SK-N-SH (cell line): Measurements from ENCODE around the gene CPEB3. TPM values are rescaled to one million over a fixed set of nuclear protein-coding genes. Genes with fewer than 3 reads are reported as not detected.

Source experiments
- CTCF ChIA-PET: fragments of 300-600, 350-600 bp; formaldehyde crosslinking; extraction: SDS; loops from one replicate; lab custom pipeline; 2021; lab: Yijun Ruan, JAX
- POLR2A ChIA-PET: fragments of 350-600 bp; sonication (Branson Sonifier 250); formaldehyde crosslinking; extraction: SDS; loops from one replicate; lab custom pipeline; 2020; ENCODE audit warnings: antibody characterized with exemption, inconsistent platforms; lab: Yijun Ruan, JAX
- DNase-seq: peaks from one replicate; pipeline ENCODE4 v3.0.0; 2012
- H2AFZ ChIP-seq: fragments of 200-600 bp; sonication (generic); 2 replicates; pipeline ENCODE4 v1.8.1; 2016; ENCODE audit warnings: antibody characterized with exemption, mild to moderate bottlenecking, low read depth
- H3F3A ChIP-seq: fragments of 200-600 bp; sonication (generic); replicated peaks from 2 replicates; pipeline ENCODE3; 2016; ENCODE audit warnings: antibody characterized with exemption, mild to moderate bottlenecking; ENCODE audit not compliant: insufficient read depth
- H3K27ac ChIP-seq, 2 experiments: fragments of 200-500 bp in 1 of 2; fragments of 200-600 bp in 1 of 2; sonication (Bioruptor generic) in 1 of 2; sonication (generic), shearing (Covaris generic) in 1 of 2; 2 replicates each; pipeline versions ENCODE4 v1.5.1 to v1.6.1; 2014 to 2016; ENCODE audit warnings: low read depth in 2 of 2, inconsistent platforms in 1 of 2, low read length in 1 of 2, mild to moderate bottlenecking in 1 of 2, mixed read lengths in 1 of 2
- H3K27me3 ChIP-seq: fragments of 200-600 bp; sonication (generic), shearing (Covaris generic); 2 replicates; pipeline ENCODE4 v1.6.1; 2016; ENCODE audit warnings: mixed run types; ENCODE audit not compliant: insufficient read depth
- H3K36me3 ChIP-seq, 2 experiments: fragments of 200-500 bp in 1 of 2; fragments of 200-600 bp in 1 of 2; sonication (Bioruptor generic) in 1 of 2; sonication (generic) in 1 of 2; replicated peaks in 1 of 2; 2 replicates each; pipeline versions ENCODE3 to v1.5.1; 2014 to 2016; ENCODE audit warnings: low read length in 1 of 2, mild to moderate bottlenecking in 1 of 2; ENCODE audit not compliant: insufficient read depth in 2 of 2, control insufficient read depth in 1 of 2
- H3K4me1 ChIP-seq, 2 experiments: fragments of 200-500 bp in 1 of 2; fragments of 200-600 bp in 1 of 2; sonication (Bioruptor generic) in 1 of 2; sonication (generic), shearing (Covaris generic) in 1 of 2; 2 replicates each; pipeline versions ENCODE4 v1.5.1 to v1.6.1; 2014 to 2016; ENCODE audit warnings: low read depth in 1 of 2, low read length in 1 of 2, mixed run types in 1 of 2; ENCODE audit not compliant: insufficient read depth in 2 of 2, control insufficient read depth in 1 of 2
- H3K4me2 ChIP-seq: fragments of 200-600 bp; sonication (generic), shearing (Covaris generic); 2 replicates; pipeline ENCODE4 v1.6.1; 2017; ENCODE audit warnings: mixed run types
- H3K4me3 ChIP-seq, 2 experiments: fragments of 200-500 bp in 1 of 2; fragments of 200-600 bp in 1 of 2; sonication (Bioruptor generic) in 1 of 2; sonication (generic), shearing (Covaris generic) in 1 of 2; 2 replicates each; pipeline versions ENCODE4 v1.5.1 to v1.8.1; 2014 to 2016; ENCODE audit warnings: low read depth in 2 of 2, inconsistent platforms in 1 of 2, low read length in 1 of 2, mild to moderate bottlenecking in 1 of 2, mixed read lengths in 1 of 2, moderate library complexity in 1 of 2
- H3K79me2 ChIP-seq: fragments of 200-600 bp; sonication (generic); 2 replicates; pipeline ENCODE4 v1.8.1; 2017; ENCODE audit warnings: mild to moderate bottlenecking; ENCODE audit not compliant: insufficient read depth
- H3K9ac ChIP-seq: fragments of 200-600 bp; sonication (generic); 2 replicates; pipeline ENCODE4 v1.6.1; 2017; ENCODE audit warnings: mixed run types
- H3K9me2 ChIP-seq: fragments of 200-600 bp; sonication (generic); 2 replicates; pipeline ENCODE4 v1.6.1; 2017; ENCODE audit warnings: mixed run types
- H3K9me3 ChIP-seq: fragments of 200-600 bp; sonication (generic); 2 replicates; pipeline ENCODE4 v1.6.1; 2017; ENCODE audit warnings: mixed run types, mild to moderate bottlenecking, moderate library complexity
- H4K20me1 ChIP-seq: fragments of 200-600 bp; sonication (generic); 2 replicates; pipeline ENCODE4 v1.6.1; 2017; ENCODE audit warnings: mild to moderate bottlenecking, mixed run types; ENCODE audit not compliant: insufficient read depth
- FOSL2 ChIP-seq: IDR thresholded peaks from 2 replicates; pipeline ENCODE4 v1.4.0; 2012; ENCODE audit warnings: low read depth, mild to moderate bottlenecking, moderate library complexity, borderline replicate concordance
- JUND ChIP-seq: IDR thresholded peaks from 2 replicates; pipeline ENCODE4 v1.4.0; 2012
- RAD21 ChIP-seq: IDR thresholded peaks from 2 replicates; pipeline ENCODE4 v1.6.1; 2012; ENCODE audit warnings: mild to moderate bottlenecking, low read length
- RCOR1 ChIP-seq: fragments of 150-350 bp; IDR thresholded peaks from 2 replicates; pipeline ENCODE4 v1.6.1; 2017; ENCODE audit warnings: antibody characterized with exemption, low read length
- RFX5 ChIP-seq: IDR thresholded peaks from 2 replicates; pipeline ENCODE4 v1.6.1; 2012; ENCODE audit warnings: mild to moderate bottlenecking, improper control_type of control experiment, low read length
- RXRA ChIP-seq: IDR thresholded peaks from 2 replicates; pipeline ENCODE4 v1.4.0; 2012; ENCODE audit warnings: low read depth, mild to moderate bottlenecking, borderline replicate concordance
- SMC3 ChIP-seq: IDR thresholded peaks from 2 replicates; pipeline ENCODE4 v1.6.1; 2012; ENCODE audit warnings: low read depth, low read length, improper control_type of control experiment
- TAF1 ChIP-seq: IDR thresholded peaks from 2 replicates; pipeline ENCODE4 v1.6.1; 2012; ENCODE audit warnings: low read depth, mild to moderate bottlenecking, low read length, moderate library complexity, borderline replicate concordance
- TCF12 ChIP-seq: IDR thresholded peaks from 2 replicates; pipeline ENCODE4 v1.4.0; 2012
- TEAD4 ChIP-seq: IDR thresholded peaks from 2 replicates; pipeline ENCODE4 v1.4.0; 2012; ENCODE audit warnings: mild to moderate bottlenecking, borderline replicate concordance; ENCODE audit not compliant: insufficient read depth
- WGBS: methylation state at CpG from one replicate; pipeline ENCODE4 v1.1.6; 2017; ENCODE audit warnings: low lambda C conversion rate; 5-methylcytosine and 5-hydroxymethylcytosine counted together
- polyA plus RNA-seq, 3 experiments: library from polyadenylated mRNA; depleted of rRNA; stranded (reverse); fragments of >200 nt; gene quantifications; 2 replicates each; pipeline ENCODE4 v1.2.3, GENCODE V29; 2012
- TF ChIP-seq, protein P1 (sequence below): IDR thresholded peaks from 2 replicates; pipeline ENCODE4; 2012
- TF ChIP-seq, protein P2 (sequence below): IDR thresholded peaks from 2 replicates; pipeline ENCODE4 v1.4.0; 2012; ENCODE audit warnings: low read depth, borderline replicate concordance
- TF ChIP-seq, protein P3 (sequence below): fragments of 200-600 bp; sonication (generic); IDR thresholded peaks from 2 replicates; pipeline ENCODE4 v1.6.1; 2017; ENCODE audit warnings: antibody characterized with exemption, mild to moderate bottlenecking, moderate library complexity
- TF ChIP-seq, protein P4 (sequence below): IDR thresholded peaks from 2 replicates; pipeline ENCODE4 v1.6.1; 2012; ENCODE audit warnings: mild to moderate bottlenecking, low read depth, low read length, moderate library complexity
- TF ChIP-seq, protein P5 (sequence below): fragments of 150-350 bp; IDR thresholded peaks from 2 replicates; pipeline ENCODE4 v1.6.1; 2017; ENCODE audit warnings: antibody characterized with exemption, low read length, low read depth, borderline replicate concordance

The CPEB3 gene
- polyA plus RNA-seq, 1 of the 3 experiments (the other 2 are of a cell fraction): 0.36 TPM

DNA sequence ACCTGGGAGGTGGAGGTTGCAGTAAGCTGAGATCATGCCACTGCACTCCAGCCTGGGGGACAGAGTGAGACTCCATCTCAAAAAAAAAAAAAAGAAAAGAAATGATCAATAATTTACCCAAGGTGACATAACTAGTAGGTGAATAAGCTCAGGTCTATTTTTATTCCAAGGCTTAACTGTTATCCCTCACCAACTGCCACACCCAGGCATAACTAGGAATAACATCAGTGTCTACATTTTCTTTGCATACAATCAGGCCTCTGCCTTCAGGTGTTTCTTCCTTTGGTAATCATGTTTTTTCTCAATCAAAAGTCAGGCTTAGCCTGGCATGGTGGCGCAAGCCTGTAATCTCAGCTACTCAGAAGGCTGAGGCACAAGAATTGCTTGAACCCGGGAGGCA, 26.6 kb downstream of the CPEB3 start:
- POLR2A ChIA-PET: no interaction called here

DNA sequence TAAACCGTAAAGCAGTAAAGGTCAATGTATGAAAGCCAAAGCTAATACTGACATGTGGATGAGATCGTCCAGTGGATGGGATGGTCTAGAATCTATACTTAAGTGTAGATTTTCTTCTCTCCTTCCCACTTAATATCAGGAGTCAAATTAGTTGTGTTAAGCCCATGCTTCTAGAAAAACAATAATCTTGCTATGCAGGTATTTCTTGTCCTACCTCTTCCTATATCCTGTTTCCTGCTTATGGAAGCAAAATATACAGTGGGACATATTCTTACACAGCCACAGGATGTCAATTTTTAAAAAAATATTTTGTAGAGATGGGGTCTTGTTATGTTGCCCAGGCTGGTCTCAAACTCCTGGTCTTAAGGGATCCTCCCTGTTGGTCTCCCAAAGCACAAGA, 27.5 kb downstream of the CPEB3 start:
- Histone ChIP-seq H2AFZ (no peak overlapping the region), H3K9me2 (no peaks in the 10 kb centered on the region), H3K27ac (no peak overlapping the region), H3K9me3 (no peaks in the 10 kb centered on the region), H3K79me2 (no peaks in the 10 kb centered on the region), H4K20me1 (no peaks in the 10 kb centered on the region), H3K4me1 (no peaks in the 10 kb centered on the region), H3K9ac (no peak overlapping the region), H3K27me3 (no peaks in the 10 kb centered on the region), H3K36me3 (no peaks in the 10 kb centered on the region)
- 96% methylated on average over 2 of the region's 2 CpGs for WGBS
- POLR2A ChIA-PET: no interaction called here
- DNase-seq: no peak
- CTCF ChIA-PET: no interaction called here
- TF ChIP-seq, protein P1, sequence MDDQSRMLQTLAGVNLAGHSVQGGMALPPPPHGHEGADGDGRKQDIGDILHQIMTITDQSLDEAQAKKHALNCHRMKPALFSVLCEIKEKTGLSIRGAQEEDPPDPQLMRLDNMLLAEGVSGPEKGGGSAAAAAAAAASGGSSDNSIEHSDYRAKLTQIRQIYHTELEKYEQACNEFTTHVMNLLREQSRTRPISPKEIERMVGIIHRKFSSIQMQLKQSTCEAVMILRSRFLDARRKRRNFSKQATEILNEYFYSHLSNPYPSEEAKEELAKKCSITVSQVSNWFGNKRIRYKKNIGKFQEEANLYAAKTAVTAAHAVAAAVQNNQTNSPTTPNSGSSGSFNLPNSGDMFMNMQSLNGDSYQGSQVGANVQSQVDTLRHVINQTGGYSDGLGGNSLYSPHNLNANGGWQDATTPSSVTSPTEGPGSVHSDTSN: no peak
- TF ChIP-seq, protein P2, sequence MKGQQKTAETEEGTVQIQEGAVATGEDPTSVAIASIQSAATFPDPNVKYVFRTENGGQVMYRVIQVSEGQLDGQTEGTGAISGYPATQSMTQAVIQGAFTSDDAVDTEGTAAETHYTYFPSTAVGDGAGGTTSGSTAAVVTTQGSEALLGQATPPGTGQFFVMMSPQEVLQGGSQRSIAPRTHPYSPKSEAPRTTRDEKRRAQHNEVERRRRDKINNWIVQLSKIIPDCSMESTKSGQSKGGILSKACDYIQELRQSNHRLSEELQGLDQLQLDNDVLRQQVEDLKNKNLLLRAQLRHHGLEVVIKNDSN: no peak
- TF ChIP-seq, protein P3, sequence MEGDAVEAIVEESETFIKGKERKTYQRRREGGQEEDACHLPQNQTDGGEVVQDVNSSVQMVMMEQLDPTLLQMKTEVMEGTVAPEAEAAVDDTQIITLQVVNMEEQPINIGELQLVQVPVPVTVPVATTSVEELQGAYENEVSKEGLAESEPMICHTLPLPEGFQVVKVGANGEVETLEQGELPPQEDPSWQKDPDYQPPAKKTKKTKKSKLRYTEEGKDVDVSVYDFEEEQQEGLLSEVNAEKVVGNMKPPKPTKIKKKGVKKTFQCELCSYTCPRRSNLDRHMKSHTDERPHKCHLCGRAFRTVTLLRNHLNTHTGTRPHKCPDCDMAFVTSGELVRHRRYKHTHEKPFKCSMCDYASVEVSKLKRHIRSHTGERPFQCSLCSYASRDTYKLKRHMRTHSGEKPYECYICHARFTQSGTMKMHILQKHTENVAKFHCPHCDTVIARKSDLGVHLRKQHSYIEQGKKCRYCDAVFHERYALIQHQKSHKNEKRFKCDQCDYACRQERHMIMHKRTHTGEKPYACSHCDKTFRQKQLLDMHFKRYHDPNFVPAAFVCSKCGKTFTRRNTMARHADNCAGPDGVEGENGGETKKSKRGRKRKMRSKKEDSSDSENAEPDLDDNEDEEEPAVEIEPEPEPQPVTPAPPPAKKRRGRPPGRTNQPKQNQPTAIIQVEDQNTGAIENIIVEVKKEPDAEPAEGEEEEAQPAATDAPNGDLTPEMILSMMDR: no peak
- no peak for TF ChIP-seq RFX5
- TF ChIP-seq TEAD4: no peak
- TF ChIP-seq, all 33 proteins: peak for 0
- Histone ChIP-seq H3K4me2 (no peak overlapping the region), H3F3A (no peaks in the 10 kb centered on the region), H3K4me3 (no peak overlapping the region)

More for the DNA sequence above, 26.6 kb downstream of the CPEB3 start:
- Histone ChIP-seq H3K27me3 (no peaks in the 10 kb centered on the region), H3K4me1 (no peaks in the 10 kb centered on the region), H3K9me2 (no peaks in the 10 kb centered on the region), H3K27ac (no peak overlapping the region), H3K4me3 (no peak overlapping the region), H3K9ac (no peak overlapping the region), H3F3A (no peaks in the 10 kb centered on the region), H3K4me2 (no peak overlapping the region), H3K36me3 (no peaks in the 10 kb centered on the region), H3K9me3 (no peaks in the 10 kb centered on the region), H4K20me1 (no peaks in the 10 kb centered on the region), H2AFZ (no peak overlapping the region), H3K79me2 (no peaks in the 10 kb centered on the region)
- TF ChIP-seq TAF1 (no peak), RFX5 (no peak), RXRA (no peak), JUND (no peak), RCOR1 (no peak), RAD21 (no peak), SMC3 (no peak), FOSL2 (no peak), TEAD4 (no peak), TCF12 (no peak)
- TF ChIP-seq, protein P4, sequence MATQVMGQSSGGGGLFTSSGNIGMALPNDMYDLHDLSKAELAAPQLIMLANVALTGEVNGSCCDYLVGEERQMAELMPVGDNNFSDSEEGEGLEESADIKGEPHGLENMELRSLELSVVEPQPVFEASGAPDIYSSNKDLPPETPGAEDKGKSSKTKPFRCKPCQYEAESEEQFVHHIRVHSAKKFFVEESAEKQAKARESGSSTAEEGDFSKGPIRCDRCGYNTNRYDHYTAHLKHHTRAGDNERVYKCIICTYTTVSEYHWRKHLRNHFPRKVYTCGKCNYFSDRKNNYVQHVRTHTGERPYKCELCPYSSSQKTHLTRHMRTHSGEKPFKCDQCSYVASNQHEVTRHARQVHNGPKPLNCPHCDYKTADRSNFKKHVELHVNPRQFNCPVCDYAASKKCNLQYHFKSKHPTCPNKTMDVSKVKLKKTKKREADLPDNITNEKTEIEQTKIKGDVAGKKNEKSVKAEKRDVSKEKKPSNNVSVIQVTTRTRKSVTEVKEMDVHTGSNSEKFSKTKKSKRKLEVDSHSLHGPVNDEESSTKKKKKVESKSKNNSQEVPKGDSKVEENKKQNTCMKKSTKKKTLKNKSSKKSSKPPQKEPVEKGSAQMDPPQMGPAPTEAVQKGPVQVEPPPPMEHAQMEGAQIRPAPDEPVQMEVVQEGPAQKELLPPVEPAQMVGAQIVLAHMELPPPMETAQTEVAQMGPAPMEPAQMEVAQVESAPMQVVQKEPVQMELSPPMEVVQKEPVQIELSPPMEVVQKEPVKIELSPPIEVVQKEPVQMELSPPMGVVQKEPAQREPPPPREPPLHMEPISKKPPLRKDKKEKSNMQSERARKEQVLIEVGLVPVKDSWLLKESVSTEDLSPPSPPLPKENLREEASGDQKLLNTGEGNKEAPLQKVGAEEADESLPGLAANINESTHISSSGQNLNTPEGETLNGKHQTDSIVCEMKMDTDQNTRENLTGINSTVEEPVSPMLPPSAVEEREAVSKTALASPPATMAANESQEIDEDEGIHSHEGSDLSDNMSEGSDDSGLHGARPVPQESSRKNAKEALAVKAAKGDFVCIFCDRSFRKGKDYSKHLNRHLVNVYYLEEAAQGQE: no peak
- TF ChIP-seq, protein P5, sequence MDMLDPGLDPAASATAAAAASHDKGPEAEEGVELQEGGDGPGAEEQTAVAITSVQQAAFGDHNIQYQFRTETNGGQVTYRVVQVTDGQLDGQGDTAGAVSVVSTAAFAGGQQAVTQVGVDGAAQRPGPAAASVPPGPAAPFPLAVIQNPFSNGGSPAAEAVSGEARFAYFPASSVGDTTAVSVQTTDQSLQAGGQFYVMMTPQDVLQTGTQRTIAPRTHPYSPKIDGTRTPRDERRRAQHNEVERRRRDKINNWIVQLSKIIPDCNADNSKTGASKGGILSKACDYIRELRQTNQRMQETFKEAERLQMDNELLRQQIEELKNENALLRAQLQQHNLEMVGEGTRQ: no peak
- TF ChIP-seq, protein P1: no peak
- DNase-seq: no peak
- WGBS: 95% methylated on average over 2 of the region's 2 CpGs
- CTCF ChIA-PET: interaction anchor here (1.3 kb wide), 1 partner anchor 12 kb away, joined by 5 read pairs; no protein-coding TSS in a partner anchor
